GM18508 (cell line): ENCODE data around the gene NOL8.

Experiments
- ATAC-seq: cut with Tn5 transposase; IDR thresholded peaks from one replicate; pipeline ENCODE4 v1.9.1; 2021; ENCODE audit warnings: moderate number of reproducible peaks; ENCODE audit not compliant: insufficient read depth, unreplicated experiment

Gene NOL8

DNA sequence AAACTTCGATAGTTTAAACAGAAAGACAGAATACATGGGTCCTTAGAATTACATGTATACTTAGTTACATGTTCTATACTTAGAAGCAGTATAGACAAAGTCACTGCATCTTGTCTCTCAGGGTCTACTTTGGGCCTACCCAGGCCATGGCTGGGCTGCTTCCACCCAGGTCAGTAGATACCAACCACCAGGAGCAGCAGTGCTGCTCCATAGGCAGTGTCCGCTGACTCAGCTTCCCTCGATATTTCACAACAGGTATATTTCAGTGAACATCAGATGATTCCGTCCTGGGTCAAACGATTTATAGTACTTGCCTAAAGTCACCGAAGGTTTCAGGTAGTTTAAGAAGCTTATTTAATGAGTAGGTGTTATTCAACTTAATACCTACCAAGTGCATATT lies 49.6 kb downstream of the NOL8 start:
- ATAC-seq: no peak

DNA sequence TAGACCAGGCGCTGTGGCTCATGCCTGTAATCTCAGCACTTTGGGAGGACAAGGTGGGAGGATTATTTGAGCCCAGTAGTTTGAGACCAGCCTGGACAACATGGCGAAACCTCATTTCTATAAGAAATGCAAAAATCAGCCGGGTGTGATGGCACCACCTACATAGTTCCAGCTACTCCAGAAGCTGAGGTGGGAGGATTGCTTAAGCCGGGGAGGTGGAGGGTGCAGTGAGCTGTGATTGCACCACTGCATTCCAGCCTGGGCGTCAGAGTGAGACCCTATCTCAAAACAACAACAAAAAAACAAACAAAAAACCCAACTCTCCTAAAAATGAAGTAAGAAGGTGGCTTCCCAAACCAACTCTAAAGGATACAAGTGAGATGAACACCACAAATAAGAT lies 54.6 kb downstream of the NOL8 start:
- no peak for ATAC-seq

DNA sequence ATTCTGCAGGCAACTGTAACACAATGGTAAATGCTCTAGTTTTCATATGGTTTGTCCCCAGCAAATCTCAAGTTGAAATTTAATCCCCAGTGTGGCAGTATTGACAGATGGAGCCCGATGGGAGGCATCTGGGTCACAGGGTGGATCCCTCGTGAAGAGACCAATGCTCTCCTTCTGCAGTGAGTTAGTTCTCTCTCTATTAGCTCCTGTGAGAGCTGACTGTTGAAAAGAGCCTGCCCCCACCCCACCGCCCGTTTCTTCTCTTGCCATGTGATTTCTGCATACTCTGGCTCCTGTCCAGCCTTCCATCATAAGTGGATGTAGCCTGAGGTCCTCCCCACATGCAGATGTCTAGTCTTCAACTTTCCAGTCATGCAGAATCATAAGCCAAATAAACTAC lies 58.7 kb downstream of the NOL8 start:
- ATAC-seq: no peak

DNA sequence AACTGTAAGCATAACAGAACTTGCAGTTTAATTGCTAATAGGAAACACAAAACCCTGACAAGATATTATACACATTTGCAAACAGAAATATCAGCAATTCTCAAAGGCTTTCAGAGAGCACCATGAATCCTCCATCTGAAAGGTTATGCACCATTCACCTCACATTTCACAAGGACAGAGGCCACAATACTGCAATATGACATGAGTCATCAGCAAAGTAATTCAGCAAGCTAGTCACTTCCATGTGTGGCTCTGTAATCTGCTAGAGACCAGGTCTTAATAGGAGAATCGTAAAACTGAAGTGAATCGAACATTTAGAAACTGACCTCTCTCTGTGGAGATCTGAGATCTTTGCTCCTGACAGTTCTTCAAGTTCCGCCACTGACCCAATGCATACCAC lies 60.0 kb downstream of the NOL8 start:
- ATAC-seq: no peak

DNA sequence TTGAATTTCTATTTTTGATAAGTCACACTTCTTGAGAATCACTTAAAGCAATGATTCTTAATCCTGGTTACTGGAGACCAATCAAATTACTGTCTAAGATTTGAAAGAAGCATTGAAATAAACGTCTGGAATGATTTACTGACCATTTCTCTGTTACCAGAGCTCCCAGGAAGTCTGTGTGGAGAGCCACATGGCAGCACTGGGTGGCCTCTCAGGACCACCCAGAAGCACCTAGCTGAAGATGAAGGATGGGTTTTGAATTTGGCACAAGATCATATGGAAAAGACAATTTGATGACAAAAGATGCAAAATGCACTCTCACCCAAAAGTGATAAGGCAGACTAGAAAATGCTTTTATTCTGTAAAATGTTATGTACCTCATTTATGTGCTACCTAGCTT lies 62.0 kb downstream of the NOL8 start:
- no peak for ATAC-seq

DNA sequence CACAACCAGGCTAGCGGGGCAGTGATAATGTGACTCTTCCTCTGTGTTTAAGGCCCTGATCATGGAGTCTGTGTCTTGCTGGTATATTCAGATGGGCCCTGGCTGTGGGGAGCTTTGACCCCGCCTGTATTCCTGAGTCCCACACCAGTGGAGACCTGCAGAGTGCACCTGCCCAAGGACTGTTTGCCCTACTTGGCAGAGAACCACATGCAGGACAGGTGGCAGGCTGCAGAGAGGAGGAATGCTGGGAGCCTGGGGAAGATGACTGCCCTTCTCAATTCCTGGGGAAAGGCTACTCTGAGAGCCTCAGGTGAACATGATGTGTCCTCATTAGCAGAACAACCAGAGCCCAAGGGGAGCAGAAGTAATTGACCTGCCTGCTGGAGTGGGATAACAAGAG lies 67.8 kb downstream of the NOL8 start:
- ATAC-seq: no peak

DNA sequence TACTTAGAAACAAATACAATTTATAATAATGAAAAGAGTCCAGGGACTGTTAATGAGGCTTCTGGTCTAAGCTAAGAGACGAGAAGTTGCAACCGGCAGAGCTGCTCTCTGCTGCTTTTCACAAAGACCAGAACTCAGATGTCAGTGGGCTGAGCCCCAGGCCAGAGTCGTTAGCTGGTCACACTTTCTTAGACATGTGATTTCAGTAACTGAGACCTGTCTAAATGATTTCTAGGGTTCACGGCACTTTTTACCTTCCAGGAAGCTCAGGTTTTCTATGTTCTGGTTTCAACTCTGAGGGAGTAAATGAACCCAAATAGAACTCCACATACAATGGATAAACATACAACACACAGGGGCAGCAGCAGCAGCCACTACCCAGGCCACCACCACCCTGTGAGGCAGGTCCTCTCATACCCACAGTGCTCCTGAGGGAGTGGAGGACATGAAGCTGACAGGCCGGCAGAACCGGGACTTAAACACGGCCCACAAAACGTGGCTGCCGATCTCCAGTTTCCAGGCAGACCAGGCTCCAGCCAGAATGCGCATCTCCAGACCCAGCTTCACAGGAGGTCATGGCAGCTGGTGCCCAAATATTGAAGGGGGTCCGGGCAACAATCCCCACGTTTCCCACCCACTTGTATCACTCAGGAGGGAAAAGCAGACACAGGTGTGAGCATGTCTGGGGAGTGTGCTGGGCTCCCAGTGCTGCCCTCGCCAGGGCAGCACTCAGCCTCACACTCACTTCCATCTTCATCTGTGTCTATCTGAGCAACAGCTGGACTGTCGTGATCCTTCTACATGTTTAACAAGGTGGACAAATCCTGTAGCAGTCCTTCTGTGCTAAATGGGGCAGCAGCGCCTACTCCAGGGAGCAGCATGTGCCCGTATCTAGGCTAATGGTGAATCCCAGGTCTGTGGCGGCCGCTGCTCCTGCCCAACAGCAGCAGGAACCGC lies 70.5 kb downstream of the NOL8 start:
- ATAC-seq: no peak

DNA sequence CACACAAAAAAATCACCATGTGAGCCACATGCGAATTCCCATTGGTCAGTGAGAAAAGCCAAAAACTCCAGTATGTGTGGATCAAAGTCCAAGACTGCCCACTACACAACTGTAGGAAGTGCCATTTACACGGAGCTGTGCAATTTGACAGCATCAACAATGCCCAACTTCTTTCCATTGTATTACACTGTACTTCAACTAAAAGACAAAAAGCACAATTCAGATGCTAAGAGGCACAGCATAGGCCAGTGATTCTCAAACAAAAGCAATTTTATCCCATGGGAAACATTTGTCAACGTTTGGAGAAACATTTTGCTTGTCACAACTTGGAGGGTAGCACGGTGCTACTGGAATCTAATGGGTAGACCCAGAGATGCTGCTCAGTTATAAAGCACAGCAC lies 71.5 kb downstream of the NOL8 start:
- no peak for ATAC-seq

DNA sequence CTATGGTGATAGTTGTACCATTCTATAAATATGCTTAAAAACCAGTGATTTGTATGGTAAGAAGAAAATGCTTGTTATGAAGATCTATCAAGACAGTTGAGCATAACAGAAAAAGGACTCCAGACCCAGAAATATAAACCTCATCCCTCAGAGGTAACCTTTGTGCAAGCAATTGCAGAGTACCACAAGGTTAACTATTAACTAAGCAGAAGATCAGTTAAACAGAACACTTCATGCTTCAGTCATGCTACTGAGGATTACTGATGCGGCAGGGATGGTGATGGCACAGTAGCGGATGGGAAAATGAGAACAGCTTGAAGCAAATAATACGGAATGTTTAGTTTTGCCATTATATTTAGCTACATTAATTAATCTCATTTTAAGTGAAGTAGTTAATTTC lies 77.2 kb downstream of the NOL8 start:
- ATAC-seq: no peak
